C4-2B (cell line): ENCODE measurements around the gene TRAF3IP3.

Source experiments
- ZFX ChIP-seq: fragments of 450-650 bp; IDR thresholded peaks from 2 replicates; pipeline ENCODE4 v1.6.1; 2017
- TF ChIP-seq, protein P1 (sequence below): fragments of 450-650 bp; conservative IDR thresholded peaks from 2 replicates; pipeline ENCODE4 v1.5.1; 2017; ENCODE audit warnings: mild to moderate bottlenecking

- TF ChIP-seq, protein P1, sequence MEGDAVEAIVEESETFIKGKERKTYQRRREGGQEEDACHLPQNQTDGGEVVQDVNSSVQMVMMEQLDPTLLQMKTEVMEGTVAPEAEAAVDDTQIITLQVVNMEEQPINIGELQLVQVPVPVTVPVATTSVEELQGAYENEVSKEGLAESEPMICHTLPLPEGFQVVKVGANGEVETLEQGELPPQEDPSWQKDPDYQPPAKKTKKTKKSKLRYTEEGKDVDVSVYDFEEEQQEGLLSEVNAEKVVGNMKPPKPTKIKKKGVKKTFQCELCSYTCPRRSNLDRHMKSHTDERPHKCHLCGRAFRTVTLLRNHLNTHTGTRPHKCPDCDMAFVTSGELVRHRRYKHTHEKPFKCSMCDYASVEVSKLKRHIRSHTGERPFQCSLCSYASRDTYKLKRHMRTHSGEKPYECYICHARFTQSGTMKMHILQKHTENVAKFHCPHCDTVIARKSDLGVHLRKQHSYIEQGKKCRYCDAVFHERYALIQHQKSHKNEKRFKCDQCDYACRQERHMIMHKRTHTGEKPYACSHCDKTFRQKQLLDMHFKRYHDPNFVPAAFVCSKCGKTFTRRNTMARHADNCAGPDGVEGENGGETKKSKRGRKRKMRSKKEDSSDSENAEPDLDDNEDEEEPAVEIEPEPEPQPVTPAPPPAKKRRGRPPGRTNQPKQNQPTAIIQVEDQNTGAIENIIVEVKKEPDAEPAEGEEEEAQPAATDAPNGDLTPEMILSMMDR, result no peak
- no peak for TF ChIP-seq ZFX
These were observed 58.0 kb downstream of the TRAF3IP3 start for GRCh38 chr1:209813902-209814301.
